HG02852 (cell line): ENCODE data around the gene GARIN1A.

ENCODE experiments used
- ATAC-seq: cut with Tn5 transposase; IDR thresholded peaks from one replicate; pipeline ENCODE4 v1.9.1; 2021; ENCODE audit warnings: mild to moderate bottlenecking, moderate library complexity; ENCODE audit not compliant: unreplicated experiment

The GARIN1A gene

DNA sequence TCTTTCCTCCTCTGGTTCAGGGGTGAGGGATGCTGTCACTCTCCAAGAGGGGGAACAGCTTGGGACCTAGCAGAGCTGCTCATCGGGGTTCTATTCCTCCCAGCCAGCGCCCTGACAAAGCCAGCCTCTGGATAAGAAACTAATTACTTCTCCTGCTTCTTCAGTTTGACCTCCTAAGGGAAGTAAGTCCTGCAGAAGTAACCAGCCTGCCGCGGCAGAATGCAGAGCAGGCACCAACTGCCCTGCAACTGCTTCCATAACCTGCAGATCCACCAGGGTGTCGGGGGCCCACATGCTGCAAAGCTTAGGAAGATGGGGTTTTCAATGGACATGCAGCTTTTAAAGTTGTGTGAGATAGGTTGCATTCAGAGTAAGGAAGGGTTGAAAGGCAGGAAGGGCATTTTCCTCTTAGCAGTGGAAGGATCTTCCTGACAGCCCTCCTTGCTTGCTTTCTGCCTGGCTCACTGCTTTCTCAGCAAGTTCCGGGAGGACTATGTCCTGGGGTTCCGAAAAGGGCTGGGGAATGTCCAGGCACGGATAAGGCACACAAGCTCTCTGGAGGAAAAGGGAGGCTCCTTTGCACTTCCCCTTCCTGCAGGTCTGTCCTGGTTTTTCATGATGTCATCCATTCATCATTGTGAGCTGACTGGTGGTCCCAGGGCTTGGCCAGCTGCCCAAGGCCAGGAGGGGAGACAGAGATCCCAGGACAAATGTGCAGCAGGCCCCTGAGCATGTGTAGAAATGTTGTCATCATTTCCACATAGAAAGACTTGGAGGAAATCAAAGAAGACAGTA lies 42.8 kb downstream of the GARIN1A start:
- ATAC-seq, result no peak

DNA sequence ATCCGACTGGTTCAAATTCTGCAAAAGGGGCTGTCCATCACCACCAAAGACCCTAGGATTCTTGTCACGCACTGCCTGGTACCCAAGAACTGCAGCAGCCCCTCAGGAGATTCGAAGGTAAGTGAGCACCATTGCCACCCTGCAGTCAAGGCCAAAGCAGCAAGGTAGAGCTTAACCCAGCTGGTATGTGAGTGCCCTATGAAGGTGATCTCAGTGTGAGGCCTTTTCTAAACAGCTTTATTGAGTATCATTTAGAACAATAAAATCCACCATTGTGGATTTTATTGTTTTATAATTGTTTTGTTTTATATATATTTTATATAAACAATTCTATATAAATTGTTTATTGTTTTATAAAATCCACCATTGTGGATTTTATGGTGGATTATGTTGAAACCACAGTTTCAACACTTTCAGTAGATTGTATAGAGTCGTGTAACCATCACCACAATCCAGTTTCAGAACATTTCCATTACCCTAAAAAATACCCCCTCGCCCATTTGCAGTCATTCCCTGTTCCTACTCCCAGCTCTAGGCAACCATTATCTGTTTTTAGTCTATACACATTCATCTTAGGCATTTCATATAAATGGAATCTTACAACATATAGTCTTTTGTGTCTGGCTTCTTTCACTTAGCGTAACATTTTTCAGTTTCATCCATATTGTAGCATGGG lies 47.0 kb downstream of the GARIN1A start:
- no peak for ATAC-seq

DNA sequence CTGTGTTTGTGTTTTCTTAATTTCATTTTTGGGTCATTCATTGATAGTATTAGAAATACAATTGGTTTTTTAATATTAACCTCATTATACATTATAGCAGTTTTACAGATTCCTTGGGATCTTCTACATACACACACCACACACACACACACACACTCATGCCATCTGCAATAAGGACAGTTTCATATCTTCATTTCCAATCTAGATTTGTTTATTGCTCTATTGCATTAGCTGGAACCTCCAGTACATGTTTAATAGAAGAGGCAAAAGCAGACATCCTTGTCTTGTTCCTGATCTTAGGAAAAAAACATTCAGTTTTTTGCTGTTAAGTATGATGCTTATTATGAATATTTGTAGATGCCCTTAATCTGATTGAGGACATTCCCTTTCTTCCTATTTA lies 49.3 kb downstream of the GARIN1A start:
- ATAC-seq, result no peak
